Middle frontal gyrus (tissue), 1 donor: Measurements from ENCODE around the gene DOCK4.

ENCODE experiments used
- DNase-seq: peaks from one replicate; pipeline ENCODE4 v3.0.0-alpha.2; 2015; ENCODE audit warnings: low spot score; ENCODE audit errors: extremely low spot score

Gene DOCK4

GRCh38 chr7:111865430-111865829 is 340.8 kb downstream of the DOCK4 start:
- DNase-seq, result no peak

GRCh38 chr7:111864291-111864976 is 341.8 kb downstream of the DOCK4 start:
- DNase-seq, result no peak

DNA sequence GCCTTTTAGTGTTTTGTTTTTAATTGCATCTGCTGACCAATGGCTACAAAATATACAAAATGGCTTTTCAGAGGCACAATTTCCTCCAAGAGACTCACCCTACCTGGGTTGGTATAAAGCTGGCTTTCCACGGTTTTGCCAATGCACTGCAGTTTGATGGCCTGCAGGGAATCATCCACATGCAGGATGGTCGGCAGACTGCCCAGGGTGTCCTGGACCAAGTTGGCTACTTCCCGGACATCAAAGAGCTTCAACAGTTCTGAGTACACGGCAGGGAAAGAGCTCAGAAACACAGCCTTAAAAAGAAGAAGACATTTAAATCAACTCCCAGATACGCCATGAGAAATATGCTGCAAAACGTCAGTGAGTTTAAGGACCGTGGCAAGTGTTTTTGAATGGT is 342.9 kb downstream of the DOCK4 start:
- no peak for DNase-seq

DNA sequence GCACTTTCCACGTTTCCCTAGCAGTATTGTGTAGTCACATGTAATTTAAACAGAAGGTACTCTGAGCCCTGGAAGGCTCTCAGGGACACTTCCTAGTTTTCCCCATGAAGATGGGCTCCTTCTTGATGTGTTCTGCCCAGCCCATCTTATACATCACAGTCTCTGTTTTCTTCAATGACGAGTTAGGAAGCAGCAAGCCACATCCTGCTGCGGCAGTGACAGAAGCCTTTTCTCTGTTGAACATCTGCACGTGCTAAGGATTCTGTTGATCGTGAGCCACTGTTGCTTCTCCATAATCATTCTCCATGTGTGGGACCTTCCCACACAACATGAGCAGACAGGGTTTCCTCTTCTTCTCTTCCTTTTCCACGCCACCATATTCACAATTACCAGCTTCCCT is 346.0 kb downstream of the DOCK4 start:
- no peak for DNase-seq

DNA sequence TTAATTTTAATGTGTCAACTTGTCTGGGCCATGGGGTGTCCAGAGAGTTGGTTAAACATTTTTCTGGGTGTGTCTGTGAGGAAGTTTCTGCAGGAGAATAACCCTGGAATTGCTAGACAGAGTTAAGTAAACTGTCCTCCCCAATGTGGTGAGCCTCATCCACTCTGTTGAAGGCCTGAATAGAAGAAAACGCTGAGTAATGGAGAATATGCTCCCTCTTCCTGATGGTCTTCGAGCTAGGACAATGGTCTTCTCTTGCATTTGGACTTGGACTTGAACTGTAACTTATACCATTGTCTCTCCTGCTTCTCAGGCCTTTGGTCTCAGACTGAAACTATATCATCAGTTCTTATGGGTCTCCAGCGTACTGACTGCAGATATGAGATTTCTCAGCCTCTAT is 347.9 kb downstream of the DOCK4 start:
- no peak for DNase-seq

GRCh38 chr7:111855842-111856227 is 350.4 kb downstream of the DOCK4 start:
- peak; percentile 27 for DNase-seq

DNA sequence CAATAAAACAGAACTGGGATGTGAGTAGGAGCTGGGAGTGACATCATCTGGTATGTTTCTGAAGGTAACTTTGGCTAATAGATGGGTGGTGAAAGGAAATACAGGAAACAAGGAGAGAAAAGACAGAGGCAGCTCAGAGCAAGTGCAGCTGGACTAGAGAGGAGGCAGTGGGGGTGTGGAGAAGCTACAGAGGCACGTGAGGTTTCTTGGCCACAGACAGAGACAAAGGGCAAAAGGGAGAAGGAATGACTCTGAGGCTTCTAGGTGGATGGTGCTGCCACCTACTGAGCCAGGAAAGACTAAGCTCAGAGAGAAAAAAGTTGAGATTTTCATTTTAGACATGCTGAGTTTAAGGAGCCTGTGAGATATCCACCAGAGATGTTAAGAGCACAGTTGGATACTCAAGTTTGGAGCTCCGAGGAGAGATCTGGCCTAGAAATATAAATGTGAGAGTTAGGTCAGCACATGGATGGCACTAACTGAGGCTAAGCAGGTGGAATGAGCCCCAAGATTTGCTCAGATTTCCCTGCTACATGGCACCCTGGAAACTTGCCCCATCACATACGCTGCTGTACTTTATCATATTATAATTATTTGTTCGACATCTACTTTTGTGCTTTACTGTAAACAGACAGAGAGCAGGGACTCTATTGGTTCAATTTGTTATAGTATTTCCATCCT is 350.9 kb downstream of the DOCK4 start:
- DNase-seq, result no peak

- no peak for DNase-seq
These were observed 352.8 kb downstream of the DOCK4 start for GRCh38 chr7:111853201-111853990.

DNA sequence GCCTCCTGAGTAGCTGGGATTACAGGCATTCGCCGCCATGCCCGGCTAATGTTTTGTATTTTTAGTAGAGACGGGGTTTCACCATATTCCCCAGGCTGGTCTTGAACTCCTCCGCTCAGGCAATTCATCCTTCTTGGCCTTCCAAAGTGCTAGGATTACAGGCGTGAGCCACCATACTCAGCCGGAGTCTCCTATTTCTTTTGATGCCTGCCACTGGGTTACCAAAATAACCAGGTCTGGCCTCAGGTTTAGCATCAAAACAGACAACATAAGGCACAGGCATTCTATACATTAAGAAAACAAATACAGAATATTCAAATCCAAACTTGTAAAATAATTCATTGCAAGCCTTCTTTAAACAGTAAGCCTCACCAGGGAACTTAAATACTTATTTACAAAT is 354.1 kb downstream of the DOCK4 start:
- no peak for DNase-seq

DNA sequence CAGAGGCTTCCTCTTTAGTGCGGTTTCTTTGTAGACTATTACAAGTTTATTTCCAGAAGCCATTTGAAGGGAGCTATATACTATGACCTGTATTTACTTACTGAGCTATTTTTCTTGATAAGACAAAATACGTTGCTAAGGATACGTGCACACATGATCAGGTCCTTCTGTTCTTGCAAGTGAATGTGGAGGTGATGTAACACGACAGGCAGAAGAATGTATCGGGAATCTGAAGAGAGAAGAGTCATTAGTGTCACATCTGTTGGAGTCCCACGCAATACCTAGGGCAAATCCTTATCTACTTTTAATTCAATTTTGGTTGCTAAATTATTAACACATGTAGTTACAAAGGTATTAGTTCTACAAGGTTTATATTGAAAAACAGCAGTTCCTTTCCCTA is 359.3 kb downstream of the DOCK4 start:
- DNase-seq, result no peak

GRCh38 chr7:111845853-111846252 is 360.3 kb downstream of the DOCK4 start:
- DNase-seq, result no peak

DNA sequence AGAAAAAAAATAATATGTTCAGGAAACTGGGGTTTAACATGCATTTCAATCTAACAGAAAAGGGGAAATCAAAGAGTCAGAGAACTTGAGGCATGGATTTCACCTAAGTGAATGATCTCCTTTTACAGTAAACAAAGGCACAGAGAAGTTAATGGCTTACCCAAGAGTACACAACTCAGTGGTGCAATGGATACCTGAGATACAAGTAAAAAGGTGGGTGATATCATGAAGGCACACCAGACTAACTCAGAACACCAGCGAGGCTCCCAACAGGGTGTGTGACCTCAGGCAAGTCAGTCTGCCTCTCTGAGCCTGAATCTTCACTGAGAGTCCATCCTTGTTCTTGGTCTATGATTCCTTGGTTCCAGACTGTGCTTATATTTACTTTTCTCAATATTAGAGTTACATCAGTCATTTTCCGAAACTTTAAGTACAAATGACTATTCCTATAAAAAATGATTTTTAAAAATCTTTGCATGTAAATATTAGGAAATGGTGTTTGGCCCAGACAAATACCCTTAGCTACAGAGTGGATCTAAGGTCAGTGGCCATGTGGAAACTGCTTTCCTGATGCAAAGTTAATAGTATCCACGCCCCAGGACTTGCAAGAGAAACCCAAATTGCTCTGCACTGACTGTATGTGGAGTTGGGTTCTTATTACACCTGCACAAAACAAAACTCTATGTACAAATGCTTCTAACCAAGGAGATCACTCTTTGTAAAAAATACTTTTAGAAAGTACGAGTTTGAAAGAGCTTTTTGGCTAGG is 361.1 kb downstream of the DOCK4 start:
- no peak for DNase-seq

GRCh38 chr7:111842491-111842890 is 363.7 kb downstream of the DOCK4 start:
- DNase-seq, result no peak

DNA sequence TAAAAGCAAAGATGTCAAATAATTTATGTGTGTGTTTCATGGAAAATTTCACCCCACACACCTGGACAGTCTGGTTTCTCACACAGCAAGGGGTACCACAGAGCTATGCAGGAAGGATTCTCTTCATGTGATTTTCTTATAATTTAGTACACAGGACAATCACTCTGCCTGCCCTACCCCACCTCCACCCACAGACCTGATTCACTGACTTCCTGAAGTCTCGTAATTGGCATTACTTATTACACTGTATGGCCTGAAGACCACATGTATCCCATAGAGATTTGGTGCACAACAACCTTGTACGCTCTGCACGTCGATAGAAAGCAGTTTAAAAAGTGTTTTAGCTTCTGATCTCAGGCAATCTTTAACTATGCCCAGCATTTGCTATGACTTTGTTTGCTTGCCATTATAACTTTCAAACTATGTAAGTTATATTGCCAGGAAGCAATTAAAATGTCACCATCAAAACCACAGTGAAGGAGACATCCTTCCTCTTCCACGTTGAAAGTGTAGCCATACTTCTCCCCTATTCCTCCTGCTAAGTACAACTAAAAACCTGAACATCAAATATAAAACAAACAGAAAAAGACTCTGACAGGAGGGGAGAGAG is 364.5 kb downstream of the DOCK4 start:
- DNase-seq, result no peak

GRCh38 chr7:111840528-111840927 is 365.7 kb downstream of the DOCK4 start:
- no peak for DNase-seq

DNA sequence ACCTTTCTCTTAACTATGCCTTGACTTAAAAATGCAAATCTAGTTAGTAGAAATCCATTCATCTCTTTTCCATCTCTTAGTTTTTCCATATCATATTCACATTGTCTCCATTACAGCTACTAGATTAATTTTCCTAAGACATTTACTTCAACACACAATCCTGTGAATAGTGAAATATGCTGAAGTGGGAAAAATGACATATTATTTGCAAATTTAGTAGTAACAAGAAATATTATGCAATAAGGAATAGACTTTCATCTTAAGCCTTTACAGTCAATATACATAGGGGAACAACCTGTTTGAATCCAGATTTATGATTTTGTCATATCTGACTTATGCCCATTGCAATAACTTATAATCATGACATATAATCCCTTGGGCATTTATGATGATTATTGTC is 366.9 kb downstream of the DOCK4 start:
- no peak for DNase-seq

GRCh38 chr7:111836592-111836991 is 369.6 kb downstream of the DOCK4 start:
- DNase-seq, result no peak

- no peak for DNase-seq
These were observed 371.1 kb downstream of the DOCK4 start for GRCh38 chr7:111835066-111835465.

DNA sequence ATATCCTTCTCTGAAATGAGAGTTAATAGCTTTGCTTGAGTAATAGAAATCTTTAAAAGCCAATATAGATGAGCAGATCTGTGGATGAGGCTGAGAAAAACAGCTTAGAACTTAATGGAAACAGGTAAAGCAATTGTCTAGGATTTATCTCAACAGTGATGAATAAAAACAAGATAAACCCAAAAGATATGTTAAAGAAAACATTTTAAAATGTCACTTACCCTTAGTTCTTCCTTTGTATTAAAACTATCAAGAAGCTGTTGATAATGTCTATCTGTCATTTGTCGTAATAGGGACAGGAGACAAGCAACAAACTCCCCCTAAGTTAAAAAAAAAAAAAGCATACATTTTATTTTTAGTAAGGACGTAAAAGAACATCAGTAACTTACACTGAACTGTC is 371.8 kb downstream of the DOCK4 start:
- no peak for DNase-seq

DNA sequence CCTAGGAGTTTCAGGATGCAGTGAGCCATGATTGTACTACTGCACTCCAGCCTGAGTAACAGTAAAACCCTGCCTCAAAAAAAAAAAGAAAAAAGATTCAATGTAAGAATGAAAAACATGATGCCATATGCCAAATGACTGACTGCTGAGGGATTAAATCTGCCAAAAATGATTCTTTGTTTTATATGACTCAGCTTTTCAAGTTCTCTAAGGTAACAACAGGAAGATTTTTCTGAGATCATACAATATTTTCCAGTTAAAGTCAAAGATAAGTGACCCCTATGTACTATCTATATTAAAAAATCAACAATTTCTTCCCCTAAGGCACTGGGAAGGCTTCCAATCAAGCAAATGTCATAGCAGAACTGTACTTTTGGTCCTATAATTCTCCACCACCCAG is 372.7 kb downstream of the DOCK4 start:
- DNase-seq, result no peak

GRCh38 chr7:111832174-111832573 is 374.0 kb downstream of the DOCK4 start:
- DNase-seq, result no peak
